T-helper 2 cell treated with Interferon-gamma antibody and Interleukin-4, amounts not matched to agents 100 ng/mL and 5 ng/mL, for 36 hours (primary cell): ENCODE measurements around the gene SLC6A9. TPM values are rescaled to one million over a fixed set of nuclear protein-coding genes. Genes with fewer than 3 reads are reported as not detected.

Experiments used
- intact Hi-C: fragments of 100-400 bp; cut with micrococcal nuclease; formaldehyde crosslinking; loops from one replicate; pipeline ENCODE4 v1.15.1; 2023
- total RNA-seq: library from RNA; stranded (reverse); gene quantifications from 2 replicates; pipeline ENCODE4 v1.2.3, GENCODE V29; 2022

SLC6A9 gene
- total RNA-seq, 1 donor from 2014 or later, result 2.6 TPM

GRCh38 chr1:44048532-44049215 is 17.4 kb upstream of the SLC6A9 start:
- intact Hi-C loops, result no loop called here

- intact Hi-C loops, result loop anchor here (1.0 kb wide), 1 partner anchor 42 kb away; no protein-coding TSS in a partner anchor
Measured at GRCh38 chr1:44047131-44047530, 15.9 kb upstream of the SLC6A9 start.

GRCh38 chr1:44045064-44045463 is 13.8 kb upstream of the SLC6A9 start:
- intact Hi-C loops, result no loop called here

GRCh38 chr1:44044071-44044801 is 13.0 kb upstream of the SLC6A9 start:
- intact Hi-C loops, result no loop called here

GRCh38 chr1:44043176-44044070 is 12.2 kb upstream of the SLC6A9 start:
- intact Hi-C loops, result no loop called here

- intact Hi-C loops, result no loop called here
Measured at GRCh38 chr1:44040846-44041245, 9.6 kb upstream of the SLC6A9 start.

GRCh38 chr1:44040418-44040817 is 9.2 kb upstream of the SLC6A9 start:
- intact Hi-C loops, result no loop called here

GRCh38 chr1:44038876-44039657 is 7.8 kb upstream of the SLC6A9 start:
- intact Hi-C loops, result loop anchor here (10.0 kb wide), 1 partner anchor 94 kb away; the partner anchor contains the start of gene IPO13

- intact Hi-C loops, result loop anchor here (10.0 kb wide), 1 partner anchor 92 kb away; the partner anchor contains the start of gene IPO13
Measured at GRCh38 chr1:44037154-44037553, 5.9 kb upstream of the SLC6A9 start.

GRCh38 chr1:44036409-44037139 is 5.3 kb upstream of the SLC6A9 start:
- intact Hi-C loops, result loop anchor here (1.0 to 10.0 kb wide), 4 partner anchors 31 to 507 kb away; partner anchors contain the start of gene IPO13

- intact Hi-C loops, result loop anchor here (1.0 to 10.0 kb wide), 4 partner anchors 31 to 507 kb away; partner anchors contain the start of gene IPO13
Measured at GRCh38 chr1:44035726-44036408, 4.6 kb upstream of the SLC6A9 start.

- intact Hi-C loops, result loop anchor here (5.0 to 10.0 kb wide), 2 partner anchors 90 to 328 kb away; partner anchors contain the start of genes IPO13 and ST3GAL3
Measured at GRCh38 chr1:44034976-44035716, 3.9 kb upstream of the SLC6A9 start.

GRCh38 chr1:44034423-44034822 is 3.2 kb upstream of the SLC6A9 start:
- intact Hi-C loops, result loop anchor here (5.0 to 10.0 kb wide), 2 partner anchors 90 to 327 kb away; partner anchors contain the start of genes IPO13 and ST3GAL3

- intact Hi-C loops, result loop anchor here (5.0 to 10.0 kb wide), 2 partner anchors 89 to 326 kb away; partner anchors contain the start of genes IPO13 and ST3GAL3
Measured at GRCh38 chr1:44033756-44034155, 2.5 kb upstream of the SLC6A9 start.

GRCh38 chr1:44033041-44033575 is 1.8 kb upstream of the SLC6A9 start:
- intact Hi-C loops, result loop anchor here (5.0 to 10.0 kb wide), 2 partner anchors 88 to 326 kb away; partner anchors contain the start of genes IPO13 and ST3GAL3

GRCh38 chr1:44032170-44032790 is 1.0 kb upstream of the SLC6A9 start:
- intact Hi-C loops, result loop anchor here (5.0 to 10.0 kb wide), 2 partner anchors 87 to 325 kb away; partner anchors contain the start of genes IPO13 and ST3GAL3

- intact Hi-C loops, result loop anchor here (1.0 to 10.0 kb wide), 4 partner anchors 39 to 323 kb away; partner anchors contain the start of genes ATP6V0B, CCDC24, IPO13 and ST3GAL3
Measured at GRCh38 chr1:44030605-44031251, 534 bp downstream of the SLC6A9 start.
